Naive B cell (primary cell): ENCODE data around the gene OR13C4. TPM values are rescaled to one million over a fixed set of nuclear protein-coding genes. Genes with fewer than 3 reads are reported as not detected.

Experiments
- ATAC-seq, 2 donors: fragments of 150-1000 bp; cut with Tn5 transposase; 2 replicates each; pipeline ENCODE4 v1.10.0; 2021; ENCODE audit warnings: low read depth in 2 of 2, mild to moderate bottlenecking in 2 of 2, moderate library complexity in 2 of 2
- DNase-seq: peaks from one replicate; pipeline ENCODE4 v3.0.0; 2022
- H3K27ac Mint-ChIP-seq, 6 donors: one replicate each; pipeline ENCODE4 v1.8.0; 2020 to 2022; ENCODE audit warnings: mild to moderate bottlenecking in 6 of 6, mixed read lengths in 6 of 6, moderate library complexity in 5 of 6, inconsistent platforms in 2 of 6
- H3K27me3 Mint-ChIP-seq, 3 donors: one replicate each; pipeline ENCODE4 v1.8.0; 2021 to 2022; ENCODE audit warnings: mixed read lengths in 3 of 3, mild to moderate bottlenecking in 1 of 3
- H3K36me3 Mint-ChIP-seq, 2 donors: one replicate each; pipeline ENCODE4 v1.8.0; 2020 to 2022; ENCODE audit warnings: mixed read lengths in 2 of 2, inconsistent platforms in 1 of 2, mild to moderate bottlenecking in 1 of 2
- H3K4me1 Mint-ChIP-seq, 3 donors: one replicate each; pipeline ENCODE4 v1.8.0; 2020 to 2022; ENCODE audit warnings: mixed read lengths in 3 of 3, inconsistent platforms in 1 of 3, mild to moderate bottlenecking in 1 of 3, moderate library complexity in 1 of 3
- H3K4me3 Mint-ChIP-seq, 8 donors: one replicate each; pipeline ENCODE4 v1.8.0; 2020 to 2022; ENCODE audit warnings: mild to moderate bottlenecking in 8 of 8, mixed read lengths in 8 of 8, moderate library complexity in 8 of 8, inconsistent platforms in 2 of 8
- H3K9me3 Mint-ChIP-seq, 7 donors: one replicate each; pipeline ENCODE4 v1.8.0; 2020 to 2022; ENCODE audit warnings: mixed read lengths in 7 of 7, mild to moderate bottlenecking in 5 of 7, inconsistent platforms in 2 of 7, moderate library complexity in 1 of 7
- polyA plus RNA-seq, 6 donors: library from polyadenylated mRNA; unstranded; fragments of 300-500 nt; fragmentation: Illumina TruSeq; gene quantifications; one replicate each; pipeline ENCODE4 v1.2.3, GENCODE V29; 2021; ENCODE audit warnings: low read depth in 6 of 6

The OR13C4 gene
- polyA plus RNA-seq, 6 donors from 2014 or later, result not detected

- H3K36me3 Mint-ChIP-seq, result no peaks in the 10 kb centered on the region
- H3K4me1 Mint-ChIP-seq, result no peaks in the 10 kb centered on the region
- H3K4me3 Mint-ChIP-seq, result no peak within 1 kb of the TSS
- no peak for ATAC-seq
- no peak within 1 kb of the TSS for H3K27ac Mint-ChIP-seq
- DNase-seq, result no peak
- H3K27me3 Mint-ChIP-seq, result no peaks in the 10 kb centered on the region
- peaks cover 0 to 7% (median 2%) of the 10 kb centered on the region in 7 donors for H3K9me3 Mint-ChIP-seq
These were observed 23.0 kb downstream of the OR13C4 start, which contains the start of gene OR13F1 for GRCh38 chr9:104503963-104504362. OR13F1 (plus strand) TSS chr9:104504263; CDS start chr9:104504263, 0 bp downstream.

GRCh38 chr9:104503440-104503839, 23.6 kb downstream of the OR13C4 start:
- ATAC-seq, result no peak
- Mint-ChIP-seq H3K27ac (no peak overlapping the region), H3K36me3 (no peaks in the 10 kb centered on the region), H3K4me1 (no peaks in the 10 kb centered on the region), H3K9me3 (peaks cover 0 to 7% (median 2%) of the 10 kb centered on the region in 7 donors), H3K27me3 (no peaks in the 10 kb centered on the region), H3K4me3 (no peak overlapping the region)
- no peak for DNase-seq

GRCh38 chr9:104494808-104495207, 32.2 kb downstream of the OR13C4 start:
- no peak overlapping the region for H3K4me3 Mint-ChIP-seq
- DNase-seq, result no peak
- H3K9me3 Mint-ChIP-seq, result no peaks in the 10 kb centered on the region
- no peaks in the 10 kb centered on the region for H3K27me3 Mint-ChIP-seq
- no peak for ATAC-seq
- H3K36me3 Mint-ChIP-seq, result no peaks in the 10 kb centered on the region
- H3K27ac Mint-ChIP-seq, result no peak overlapping the region
- no peaks in the 10 kb centered on the region for H3K4me1 Mint-ChIP-seq

- peaks cover 0 to 13% (median 0%) of the 10 kb centered on the region in 3 donors for H3K27me3 Mint-ChIP-seq
- H3K4me1 Mint-ChIP-seq, result no peaks in the 10 kb centered on the region
- no peak overlapping the region for H3K4me3 Mint-ChIP-seq
- no peak overlapping the region for H3K27ac Mint-ChIP-seq
- no peaks in the 10 kb centered on the region for H3K36me3 Mint-ChIP-seq
- no peak for ATAC-seq
- peaks cover 0 to 2% (median 0%) of the 10 kb centered on the region in 7 donors for H3K9me3 Mint-ChIP-seq
- no peak for DNase-seq
These were observed 42.0 kb downstream of the OR13C4 start for GRCh38 chr9:104485014-104485413.

- Mint-ChIP-seq H3K9me3 (no peaks in the 10 kb centered on the region), H3K27me3 (peaks cover 0 to 13% (median 0%) of the 10 kb centered on the region in 3 donors), H3K4me3 (no peak overlapping the region), H3K4me1 (no peaks in the 10 kb centered on the region), H3K27ac (no peak overlapping the region), H3K36me3 (no peaks in the 10 kb centered on the region)
- DNase-seq (no peak), ATAC-seq (no peak)
These were observed 44.0 kb downstream of the OR13C4 start for GRCh38 chr9:104482921-104483570.

Other genes starting within 250 kb of the OR13C4 start
- not detected for gene OR13F1, start 22.9 kb downstream of the OR13C4 start, polyA plus RNA-seq
- gene OR13C3, start 9.6 kb upstream of the OR13C4 start, polyA plus RNA-seq, result not detected
- not detected for gene OR13C8, start 42.0 kb upstream of the OR13C4 start, polyA plus RNA-seq
- not detected for gene OR13C5, start 72.2 kb upstream of the OR13C4 start, polyA plus RNA-seq
- gene OR13C2, start 78.4 kb upstream of the OR13C4 start, polyA plus RNA-seq, result not detected
- gene OR13C9, start 91.0 kb upstream of the OR13C4 start, polyA plus RNA-seq, result not detected
- not detected for gene OR13D1, start 167.3 kb upstream of the OR13C4 start, polyA plus RNA-seq
- 10 to 100 TPM; 22.1 to 60.3 (median 28.3) TPM for gene NIPSNAP3A, start 220.5 kb upstream of the OR13C4 start, polyA plus RNA-seq
- gene NIPSNAP3B, start 236.9 kb upstream of the OR13C4 start, polyA plus RNA-seq, result 10 to 100 TPM in 2 of 6 donors, 1 to 10 TPM in 4; 4.4 to 12.1 (median 5.9) TPM